HT1080 (cell line): ENCODE data around the gene DUSP2. TPM values are rescaled to one million over a fixed set of nuclear protein-coding genes. Genes with fewer than 3 reads are reported as not detected.
"Not testable (repeated sequence)": the region's sequence is repeated elsewhere in the genome, so short reads cannot be mapped to it uniquely, and the experiment has no call there.

ENCODE experiments used
- DNase-seq: peaks from one replicate; pipeline ENCODE4 v3.0.0-alpha.2; 2015; ENCODE audit warnings: low read depth
- total RNA-seq: library from RNA; depleted of rRNA; stranded (reverse); fragments of >200 nt; shearing (Covaris generic); gene quantifications from 2 replicates; pipeline ENCODE4 v1.2.3, GENCODE V29; 2014

Gene DUSP2
- total RNA-seq, 1 experiment from 2014 or later, result 1.0 TPM

DNA sequence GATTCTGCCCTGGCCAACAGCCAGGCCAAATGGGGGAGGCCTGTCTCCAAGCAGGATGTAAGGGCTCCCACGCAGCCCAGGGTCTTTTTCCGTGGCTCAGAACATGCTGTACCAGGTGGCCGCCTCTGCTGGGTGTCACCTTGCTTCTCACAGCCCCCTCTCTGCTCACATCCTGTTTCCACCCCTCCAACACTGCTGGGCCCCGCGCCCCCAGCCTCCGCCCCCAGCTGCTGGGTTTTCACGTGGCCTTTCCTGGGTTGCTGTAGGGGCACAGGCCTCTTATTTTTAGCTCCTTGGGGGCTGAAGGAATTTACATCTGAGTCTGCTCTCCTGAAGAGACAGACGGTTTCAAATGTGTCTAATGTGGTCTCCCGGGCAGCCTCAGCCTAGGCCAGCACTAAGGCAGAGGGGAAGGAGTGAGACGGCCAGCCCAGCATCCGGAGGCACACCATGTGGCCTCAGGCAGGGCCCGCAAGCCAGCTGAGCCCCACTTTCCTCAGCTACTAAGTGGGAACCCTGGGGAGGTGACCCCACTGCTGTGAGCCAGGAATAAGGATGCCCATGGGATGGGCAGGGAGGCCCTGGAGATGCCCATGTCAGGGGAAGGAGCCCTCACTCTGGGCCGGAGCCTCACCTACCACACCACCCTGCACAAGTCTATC, 18.7 kb upstream of the DUSP2 start:
- DNase-seq, result no peak

DNA sequence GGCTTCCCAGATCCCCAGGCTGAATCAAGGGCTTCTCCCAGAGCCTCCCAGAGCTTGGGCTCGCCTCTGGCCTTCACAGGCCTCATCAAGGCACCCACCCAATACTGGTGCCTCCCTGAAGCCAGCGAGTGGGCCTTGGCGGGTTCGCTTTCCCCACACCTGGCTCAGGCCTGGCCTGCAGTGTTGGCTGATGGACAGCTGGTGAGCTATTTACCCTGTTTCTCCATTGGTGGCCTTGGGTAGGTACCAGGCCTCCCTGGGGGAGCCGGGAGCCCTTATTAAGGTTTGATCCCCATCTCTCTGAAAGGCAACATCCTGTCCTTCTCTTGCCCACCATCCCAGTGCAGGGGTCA, 18.2 kb upstream of the DUSP2 start:
- DNase-seq, result no peak

DNA sequence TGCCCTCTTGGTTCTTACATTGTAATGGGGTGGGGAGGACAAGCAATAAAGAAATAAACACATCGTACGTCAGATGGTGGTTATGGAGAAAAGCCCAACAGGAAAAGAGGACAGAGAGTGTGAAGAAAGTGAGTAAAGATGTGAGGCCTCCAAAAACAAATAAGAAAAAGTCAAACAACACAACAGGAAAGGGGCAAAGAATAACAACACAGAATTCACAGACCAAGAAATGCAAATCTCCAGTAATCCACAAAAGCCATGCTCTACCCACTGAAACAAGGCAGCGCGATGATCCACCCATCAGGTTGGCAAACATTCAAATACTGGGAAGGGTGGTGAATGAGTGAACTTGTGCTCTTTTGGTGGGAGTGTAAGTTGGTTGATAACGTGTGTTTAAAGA, 16.7 kb upstream of the DUSP2 start:
- DNase-seq, result no peak

DNA sequence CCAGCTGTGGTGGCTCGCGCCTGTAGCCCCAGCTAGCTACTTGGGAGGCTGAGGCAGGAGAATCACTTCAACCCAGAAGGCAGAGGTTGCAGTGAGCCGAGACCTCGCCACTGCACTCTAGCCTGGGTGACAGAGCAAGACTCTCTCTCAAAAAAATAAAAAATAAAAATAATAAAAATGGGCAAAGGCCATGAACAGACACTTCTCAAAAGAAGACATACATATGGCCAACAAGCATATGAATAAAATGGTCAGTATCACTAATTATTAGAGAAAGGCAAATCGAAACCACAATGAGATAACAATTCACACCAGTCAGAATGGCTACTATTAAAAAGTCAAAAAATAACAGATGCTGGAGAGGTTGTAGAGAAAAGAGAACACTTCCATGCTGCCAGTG, 15.1 kb upstream of the DUSP2 start:
- DNase-seq, result not testable (repeated sequence)

DNA sequence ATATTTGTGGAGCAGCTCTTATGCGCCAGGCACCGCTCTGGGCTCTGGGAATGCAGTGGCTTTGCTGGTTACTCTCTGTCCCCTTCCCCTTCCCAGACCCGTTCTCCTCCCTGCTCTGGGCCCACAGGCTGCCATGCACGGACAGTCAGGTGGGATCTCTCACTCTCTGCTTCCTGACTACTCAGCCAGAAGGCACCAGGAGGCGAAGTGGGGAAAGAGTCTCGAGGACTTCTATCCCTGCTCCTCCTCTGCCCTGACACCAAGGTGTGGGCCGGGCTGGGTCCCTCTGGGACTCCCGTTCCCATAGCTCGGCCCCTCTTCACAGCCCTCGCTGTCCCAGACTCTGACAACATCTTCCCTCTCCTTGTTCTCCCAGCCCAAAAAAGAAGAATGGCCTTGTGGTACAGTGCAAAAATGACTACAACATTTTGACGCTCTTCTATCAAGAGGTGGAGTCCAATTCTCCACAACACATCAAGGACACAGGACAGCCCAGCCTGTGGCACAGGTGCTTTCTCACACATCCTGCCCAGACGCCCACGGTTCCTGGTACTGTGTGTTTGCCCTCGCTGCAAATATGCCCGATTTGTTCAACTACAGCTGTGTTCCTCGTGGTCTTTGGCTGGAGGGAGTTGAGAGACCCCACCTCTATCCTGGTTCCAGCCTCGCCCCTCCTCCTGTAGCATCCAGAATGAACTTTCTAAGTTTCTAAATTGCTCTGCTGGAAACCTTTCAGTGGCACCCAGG, 14.0 kb upstream of the DUSP2 start:
- no peak for DNase-seq

DNA sequence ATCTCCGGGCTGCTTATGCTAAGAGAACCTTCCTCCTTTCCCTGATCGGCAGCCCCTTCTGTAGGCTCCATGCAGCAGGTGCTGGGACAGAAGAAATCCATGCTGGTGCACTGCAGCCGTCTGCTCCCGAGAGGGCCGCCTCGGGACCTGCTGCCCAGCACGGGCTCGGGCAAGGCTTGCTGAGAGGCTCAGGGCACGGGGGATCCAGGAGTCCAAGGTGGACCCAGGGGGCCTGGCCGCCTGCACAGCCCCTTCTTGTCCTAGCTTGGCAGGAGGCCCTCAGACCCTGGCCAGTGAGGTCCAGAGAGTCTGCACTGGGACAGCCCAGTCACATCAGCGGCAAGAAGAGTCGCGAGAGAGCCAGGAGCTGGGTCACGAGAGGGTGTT, 13.3 kb upstream of the DUSP2 start:
- DNase-seq, result no peak

DNA sequence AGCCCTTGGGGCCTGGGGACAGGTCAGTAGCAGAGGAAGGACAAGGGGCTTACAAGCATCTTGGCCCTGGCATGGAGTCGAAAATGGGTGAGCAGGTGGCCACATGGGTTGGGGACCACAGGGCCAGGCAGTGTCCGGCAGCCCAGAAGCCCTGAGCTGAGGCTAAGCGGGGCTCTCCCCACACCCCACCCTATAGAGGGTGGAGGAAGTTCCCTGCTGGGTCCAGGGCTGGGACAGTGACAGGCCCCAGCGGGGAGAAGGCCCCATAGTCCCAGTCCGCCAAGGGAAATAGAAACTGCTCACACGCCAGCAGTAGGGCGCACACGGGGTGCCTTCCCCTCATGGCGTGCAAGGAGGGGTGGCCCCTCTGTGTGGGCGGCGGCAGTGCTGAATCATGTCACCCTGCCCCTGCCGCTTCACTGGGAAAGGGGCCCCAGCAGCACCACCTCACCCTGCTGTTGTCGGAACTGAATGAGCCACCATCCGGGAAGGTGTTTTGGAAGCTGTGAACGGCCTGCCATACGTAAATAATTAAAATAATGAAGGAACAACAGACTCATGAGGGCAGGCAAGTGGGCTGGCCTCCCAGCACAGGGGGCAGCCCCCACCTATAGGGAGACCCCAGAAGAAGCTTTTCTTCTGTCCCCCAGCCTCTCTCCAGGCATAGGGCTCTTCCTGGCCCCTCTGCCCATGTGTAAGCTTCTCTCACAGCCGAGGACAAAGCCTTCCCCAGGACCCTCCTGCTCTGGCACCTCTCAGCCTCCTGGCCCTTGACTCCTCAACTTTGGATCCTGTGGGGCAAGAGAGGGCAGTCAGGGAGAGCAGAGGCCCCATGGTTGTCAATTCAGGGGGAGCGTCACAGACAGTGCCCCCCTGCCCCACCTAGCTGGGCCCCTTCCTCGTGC, 12.7 kb upstream of the DUSP2 start:
- DNase-seq, result no peak

DNA sequence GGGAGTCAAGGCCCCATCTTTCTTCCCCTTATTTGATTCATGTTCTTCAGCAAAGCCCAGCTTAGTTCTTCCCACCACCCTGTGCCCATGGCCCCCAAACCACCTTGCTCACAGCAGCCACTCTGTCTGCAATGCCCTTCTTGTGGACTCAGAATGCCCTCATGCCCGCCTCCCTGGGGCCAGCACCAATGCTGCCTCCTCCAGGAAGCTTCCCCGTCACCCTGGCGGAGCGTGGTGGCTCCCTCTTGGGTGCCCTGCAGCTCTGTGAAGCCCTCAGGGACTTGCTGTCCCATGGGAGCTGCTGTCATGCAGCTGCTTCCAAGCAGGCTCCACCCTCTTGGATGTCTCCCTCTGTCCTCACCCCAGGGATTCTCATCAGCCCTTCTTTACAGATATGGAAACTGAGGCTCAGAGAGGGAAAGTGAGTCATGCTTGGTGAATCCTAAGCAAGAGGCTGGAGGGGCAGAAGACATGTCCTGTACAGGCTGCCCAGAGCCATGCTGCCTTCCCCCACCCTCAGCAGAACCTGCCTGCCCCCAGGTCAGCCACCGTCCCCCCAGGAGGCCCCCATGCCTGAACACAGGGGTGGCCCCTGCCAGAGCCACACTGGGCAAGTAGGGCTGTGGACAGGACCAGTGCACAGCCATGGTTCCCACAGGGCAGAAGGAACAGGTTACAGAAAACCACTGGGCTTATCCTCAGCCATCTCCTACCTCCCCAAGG, 11.8 kb upstream of the DUSP2 start:
- no peak for DNase-seq

DNA sequence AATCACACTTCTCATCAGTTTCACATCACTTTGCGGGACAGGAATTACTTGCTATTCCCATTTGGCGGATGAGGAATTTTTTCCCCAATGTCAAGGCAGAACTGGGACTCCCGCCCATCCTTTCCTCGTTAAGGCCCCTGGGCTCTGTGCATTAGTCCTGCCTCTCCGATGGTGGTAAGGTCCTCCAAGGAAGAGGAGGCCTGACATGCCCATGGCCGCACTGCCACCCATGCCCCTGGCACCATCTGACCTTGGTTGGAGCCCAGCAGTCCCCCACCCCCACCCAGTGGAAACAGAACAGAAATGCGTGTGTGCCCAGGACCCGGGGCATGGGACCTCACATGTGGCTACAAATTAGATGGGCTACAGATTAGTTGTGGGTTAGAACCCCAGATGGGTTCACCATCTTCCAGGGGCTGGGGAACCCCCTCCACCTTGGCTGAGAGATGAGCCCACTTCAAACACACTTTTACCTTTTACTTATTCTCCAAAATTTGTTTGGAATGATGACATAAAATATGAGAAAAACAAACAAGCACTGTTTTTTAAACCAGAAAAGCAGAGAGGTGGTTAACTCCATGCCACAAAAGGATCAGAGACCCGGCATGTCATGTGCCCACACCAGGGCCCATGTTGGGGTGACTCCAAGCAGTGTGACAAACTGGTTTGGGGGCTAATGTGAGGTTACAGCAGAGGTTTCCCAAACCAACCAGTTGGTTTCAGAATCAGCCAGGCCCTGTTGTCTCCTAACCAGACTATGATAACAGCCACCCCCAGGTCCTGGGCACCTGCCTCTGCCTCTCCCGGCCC, 11.0 kb upstream of the DUSP2 start:
- DNase-seq, result no peak

DNA sequence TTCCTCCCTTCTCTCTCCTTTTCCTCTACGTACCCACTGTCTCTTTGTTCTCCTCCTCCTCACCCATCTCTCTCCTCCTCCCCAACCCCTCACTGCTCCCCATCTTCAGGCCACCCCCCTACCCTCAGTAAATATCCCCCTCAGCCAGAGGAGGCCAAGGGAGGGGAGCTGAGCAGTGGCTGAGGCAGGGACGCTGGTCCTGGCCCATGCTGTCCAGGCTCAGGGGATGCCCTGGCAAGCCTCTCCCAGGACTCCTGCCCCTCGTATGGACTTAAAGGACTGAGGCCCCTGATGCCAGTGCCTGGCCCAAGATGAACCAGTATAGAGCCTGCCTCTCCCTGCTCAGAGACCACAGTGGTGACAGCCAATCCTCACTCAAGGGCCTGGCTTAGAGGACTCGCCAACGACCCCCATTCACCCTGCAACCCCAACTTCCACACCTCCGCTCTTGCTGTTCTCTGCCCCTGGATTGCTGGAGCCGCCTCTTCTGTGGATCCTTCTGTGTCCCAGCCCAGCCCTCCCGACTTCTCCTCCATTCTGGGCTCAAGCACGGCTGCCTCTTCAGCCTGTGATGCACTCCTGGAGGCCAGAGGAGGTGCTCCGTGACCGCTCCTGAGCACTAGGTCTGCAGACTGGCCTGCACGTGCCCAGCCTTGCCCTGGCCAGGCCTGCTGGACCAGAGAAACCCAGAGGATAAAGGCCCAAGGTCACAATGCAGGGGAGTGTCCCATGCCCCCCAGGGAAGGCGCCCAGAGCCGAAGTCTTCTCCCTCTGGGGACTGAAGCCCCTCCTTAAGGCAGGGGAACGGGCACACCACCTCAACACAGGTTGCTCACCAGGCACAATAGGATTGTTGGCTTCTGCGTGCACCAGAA, 9.5 kb upstream of the DUSP2 start:
- DNase-seq, result no peak

DNA sequence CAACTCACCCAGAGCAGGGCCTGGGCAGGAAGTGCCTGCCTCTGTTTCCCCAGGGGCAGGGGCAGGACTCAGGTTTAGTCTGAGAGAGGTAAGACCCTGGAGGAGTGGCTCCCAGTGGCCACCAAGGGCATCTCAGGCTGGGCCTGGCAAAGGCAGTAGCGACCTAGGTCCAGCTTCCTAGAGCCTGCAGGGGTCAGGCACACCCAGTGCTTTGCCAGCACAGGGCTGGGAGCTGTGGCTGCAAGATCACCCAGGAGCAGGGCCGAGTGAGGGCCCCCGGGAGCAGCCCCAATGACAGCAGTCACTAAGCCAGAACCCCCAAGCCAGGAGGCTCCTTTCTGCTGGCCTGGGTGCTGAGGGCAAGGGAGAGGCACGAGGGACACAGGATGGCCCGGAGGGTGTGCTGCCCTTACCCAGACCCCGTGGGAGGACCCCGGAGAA, 8.8 kb upstream of the DUSP2 start:
- DNase-seq, result no peak

DNA sequence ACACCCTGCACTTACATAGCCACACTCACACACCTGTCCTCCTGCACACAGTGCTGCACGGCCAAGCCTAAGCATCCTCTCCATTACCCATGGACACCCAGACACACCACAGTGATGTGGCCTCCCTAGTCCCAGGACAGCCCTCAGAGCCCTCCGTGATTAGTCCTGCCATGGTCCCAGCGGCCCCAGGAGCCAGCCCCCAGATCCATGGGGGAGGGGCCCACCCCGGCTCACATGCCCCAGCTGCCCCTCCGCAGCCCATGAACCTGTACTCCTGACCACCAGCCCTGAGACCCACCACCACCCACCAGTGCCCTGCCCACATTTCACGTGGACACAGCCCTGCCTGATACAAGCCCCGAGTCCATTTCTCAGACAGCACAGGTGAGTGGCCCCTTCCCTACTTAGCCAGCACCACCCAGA, 8.1 kb upstream of the DUSP2 start:
- DNase-seq, result no peak

DNA sequence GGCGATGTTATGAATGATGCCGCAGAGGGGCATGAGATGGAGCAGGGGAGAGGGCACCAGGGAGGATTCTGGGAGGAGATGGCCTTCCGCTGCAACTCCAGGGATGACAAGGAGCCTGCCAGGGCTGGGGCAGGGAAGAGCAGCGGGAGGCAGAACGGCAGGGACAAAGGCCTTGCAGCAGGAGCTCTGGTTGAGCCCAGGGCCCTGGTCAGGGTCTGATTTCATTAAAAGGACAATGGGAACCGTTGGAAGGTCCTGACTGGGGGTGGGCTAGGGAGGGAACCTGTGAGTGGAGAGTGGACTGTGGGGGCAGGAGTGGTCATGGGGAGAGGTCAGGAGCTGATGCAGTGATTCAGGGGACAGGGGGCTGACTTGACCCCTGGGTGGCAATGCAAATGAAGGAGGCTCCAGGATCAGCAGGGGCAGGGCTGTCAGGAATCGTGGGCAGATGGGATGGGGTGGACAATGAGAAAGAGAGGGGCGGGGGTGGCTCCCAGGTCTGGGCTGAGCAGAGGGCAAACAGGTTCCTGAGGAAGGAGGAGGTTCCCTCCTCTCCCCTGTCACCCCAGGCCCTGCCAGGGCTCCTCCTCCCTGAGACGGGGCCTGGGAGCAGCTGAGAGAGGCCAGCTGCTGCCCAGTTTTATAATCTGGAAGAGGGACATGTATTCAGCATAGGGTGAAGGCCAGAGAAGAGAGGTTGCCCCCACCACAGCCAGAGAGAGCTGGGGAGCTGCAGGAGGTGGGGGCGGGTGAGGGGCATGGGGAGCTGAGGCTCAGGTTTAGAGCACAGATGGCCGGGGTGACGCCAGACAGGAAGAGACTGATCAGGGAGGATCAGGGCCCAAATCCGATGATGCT, 7.3 kb upstream of the DUSP2 start:
- DNase-seq, result no peak

DNA sequence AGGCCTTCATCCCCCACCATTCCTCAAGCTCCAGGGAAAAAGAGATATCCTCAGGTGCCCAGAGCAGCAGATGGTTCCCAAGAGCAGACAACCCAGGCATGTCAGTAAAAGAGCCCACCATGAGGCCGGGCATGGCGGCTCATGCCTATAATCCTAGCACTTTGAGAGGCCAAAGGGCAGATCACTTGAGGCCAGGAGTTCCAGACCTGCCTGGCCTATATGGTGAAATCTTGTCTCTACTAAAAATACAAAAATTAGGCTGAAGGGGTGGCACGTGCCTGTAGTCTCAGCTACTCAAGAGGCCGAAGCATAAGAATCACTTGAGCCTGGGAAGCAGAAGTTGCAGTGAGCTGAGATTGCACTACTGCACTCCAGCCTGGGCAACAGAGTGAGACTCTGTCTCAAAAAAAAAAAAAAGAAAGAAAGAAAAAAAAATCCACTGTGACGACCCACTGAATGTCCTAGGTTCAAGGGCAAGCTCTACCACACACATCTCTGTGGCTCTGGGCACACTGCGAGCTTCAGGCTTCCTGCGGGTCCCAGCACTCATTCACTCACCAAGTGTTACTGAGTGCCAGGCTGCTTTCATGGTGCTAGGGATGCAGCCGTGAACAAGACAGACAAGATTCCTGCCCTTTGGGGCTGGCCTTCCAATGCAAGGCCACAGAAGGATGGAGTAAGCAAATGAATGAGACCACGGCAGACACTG, 6.5 kb upstream of the DUSP2 start:
- no peak for DNase-seq

DNA sequence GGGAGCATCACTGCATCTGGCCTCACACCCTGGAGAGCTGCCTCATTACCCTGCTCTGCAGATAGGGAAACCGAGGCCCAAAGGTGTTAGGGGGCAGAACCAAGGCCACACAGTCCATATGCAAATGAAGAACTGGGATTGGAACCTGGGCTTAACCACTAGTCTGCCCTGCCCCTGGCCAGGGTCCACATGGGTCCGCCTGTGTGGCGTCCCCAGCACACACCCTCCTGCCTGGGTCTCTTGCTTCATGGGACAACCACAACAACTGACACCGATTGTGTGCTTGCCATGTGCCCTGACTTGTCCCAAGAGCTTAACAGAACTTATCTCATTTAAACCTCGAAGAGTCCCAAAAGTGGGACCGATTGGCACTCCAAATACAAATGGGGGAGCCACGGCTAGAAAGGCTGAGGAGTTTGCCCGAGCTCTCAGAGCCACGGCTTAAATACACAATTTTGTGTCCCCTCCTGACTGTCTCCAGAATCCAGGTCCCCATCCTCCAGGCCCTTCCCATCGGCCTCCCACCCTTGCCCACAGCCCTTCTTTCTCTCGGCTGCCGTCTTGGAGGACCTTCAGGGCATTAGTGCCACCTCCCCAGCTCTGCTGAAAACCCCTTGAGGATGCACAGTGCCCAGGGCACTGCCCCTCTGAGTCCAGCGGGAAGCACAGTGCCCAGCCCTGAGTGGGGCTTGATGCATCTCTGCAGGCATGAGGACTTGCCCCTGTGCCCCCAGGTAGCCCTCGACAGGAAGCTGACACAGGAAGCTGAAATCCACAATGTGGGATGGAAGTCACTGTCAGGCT, 5.8 kb upstream of the DUSP2 start:
- DNase-seq, result no peak

DNA sequence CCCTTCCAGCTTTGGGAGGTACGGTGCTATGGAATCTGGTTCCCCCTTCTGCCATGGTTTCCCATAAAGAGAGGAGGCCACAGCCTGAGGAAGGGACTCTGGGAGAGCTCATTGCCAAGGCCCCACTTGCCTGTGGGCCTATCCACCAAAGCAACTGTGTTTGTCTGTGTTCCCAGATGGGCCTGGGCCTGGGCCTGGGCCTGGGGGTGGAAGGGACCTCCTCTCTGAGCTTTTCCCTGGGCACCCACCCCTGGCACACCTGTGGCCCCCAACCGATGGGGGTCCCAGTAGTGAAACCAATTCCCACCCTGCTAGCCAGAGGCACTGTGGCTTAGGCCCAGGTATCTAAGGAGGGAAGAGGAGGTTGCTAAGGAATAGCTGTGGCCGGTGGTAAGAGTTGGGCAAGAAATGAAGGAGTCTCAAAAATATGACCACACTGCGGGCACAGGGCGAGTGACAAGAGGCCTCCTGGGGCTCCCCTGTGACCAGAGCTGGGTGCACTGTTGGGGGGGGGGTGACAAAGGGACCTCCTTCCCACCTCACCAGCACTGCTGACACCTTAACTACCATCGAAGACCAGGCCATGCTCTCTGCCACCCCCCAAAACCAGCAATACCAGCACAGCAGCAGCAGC, 4.9 kb upstream of the DUSP2 start:
- no peak for DNase-seq
